ENCODE data around the gene RBMS3. TPM values are rescaled to one million over a fixed set of nuclear protein-coding genes. Genes with fewer than 3 reads are reported as not detected.

The RBMS3 gene
- total and polyA plus RNA-seq, 4 donors = 4.8 to 117 (median 29.4) TPM

GRCh38 chr3:29494305-29495036, 213.6 kb downstream of the RBMS3 start:
- ATAC-seq (ENCODE audit: insufficient read depth, low FRiP score) (no peak), DNase-seq (peak in 2 of 3 donors; percentile 43 to 56)
- peaks cover 0 to 6% (median 0%) of the 10 kb centered on the region in 5 donors for H3K4me1 ChIP-seq (ENCODE audit: control insufficient read depth in 5 of 5, insufficient read depth in 5 of 5, low read length in 5 of 5)
- H3K9me3 ChIP-seq (ENCODE audit: control insufficient read depth in 4 of 4, insufficient read depth in 3 of 4, low read length in 3 of 4) = no peaks in the 10 kb centered on the region
- TF ChIP-seq CTCF (IDR thresholded peaks at IDR 0.05; ENCODE audit: control extremely low read depth, extremely low read depth) = no peak
- H3K9ac ChIP-seq (ENCODE audit: insufficient read depth in 1 of 2, low read length in 2 of 2) = no peak overlapping the region
- peaks cover 0 to 8% (median 0%) of the 10 kb centered on the region in 4 donors for H3K36me3 ChIP-seq (ENCODE audit: control insufficient read depth in 4 of 4, insufficient read depth in 4 of 4, low read length in 4 of 4)
- H3K27me3 ChIP-seq (ENCODE audit: control insufficient read depth in 3 of 3, insufficient read depth in 3 of 3, low read length in 2 of 3) = no peaks in the 10 kb centered on the region
- no peak overlapping the region for H3K27ac ChIP-seq (ENCODE audit: low read depth in 1 of 2, low read length in 1 of 2)
- H3K4me3 ChIP-seq = no peak overlapping the region
- WGBS, 2 donors = 76 to 83% methylated on average over 6 of the region's 6 CpGs

- H3K27ac ChIP-seq (ENCODE audit: low read depth in 1 of 2, low read length in 1 of 2) = no peak overlapping the region
- peaks cover 0 to 6% (median 0%) of the 10 kb centered on the region in 5 donors for H3K4me1 ChIP-seq (ENCODE audit: control insufficient read depth in 5 of 5, insufficient read depth in 5 of 5, low read length in 5 of 5)
- 79 to 85% methylated on average over 5 of the region's 5 CpGs for WGBS, 2 donors
- H3K27me3 ChIP-seq (ENCODE audit: control insufficient read depth in 3 of 3, insufficient read depth in 3 of 3, low read length in 2 of 3) = no peaks in the 10 kb centered on the region
- no peak overlapping the region for H3K9ac ChIP-seq (ENCODE audit: insufficient read depth in 1 of 2, low read length in 2 of 2)
- DNase-seq (no peak), ATAC-seq (ENCODE audit: insufficient read depth, low FRiP score) (no peak)
- no peak overlapping the region for H3K4me3 ChIP-seq
- no peaks in the 10 kb centered on the region for H3K36me3 ChIP-seq (ENCODE audit: control insufficient read depth in 4 of 4, insufficient read depth in 4 of 4, low read length in 4 of 4)
- TF ChIP-seq CTCF (IDR thresholded peaks at IDR 0.05; ENCODE audit: control extremely low read depth, extremely low read depth) = no peak
- H3K9me3 ChIP-seq (ENCODE audit: control insufficient read depth in 4 of 4, insufficient read depth in 3 of 4, low read length in 3 of 4) = no peaks in the 10 kb centered on the region
Observed at GRCh38 chr3:29497282-29497681, 216.4 kb downstream of the RBMS3 start.

GRCh38 chr3:29502771-29503170, 221.9 kb downstream of the RBMS3 start:
- no peak for DNase-seq
- no peak overlapping the region for H3K27ac ChIP-seq (ENCODE audit: low read depth in 1 of 2, low read length in 1 of 2)
- no peaks in the 10 kb centered on the region for H3K27me3 ChIP-seq (ENCODE audit: control insufficient read depth in 3 of 3, insufficient read depth in 3 of 3, low read length in 2 of 3)
- H3K36me3 ChIP-seq (ENCODE audit: control insufficient read depth in 4 of 4, insufficient read depth in 4 of 4, low read length in 4 of 4) = no peaks in the 10 kb centered on the region
- H3K9me3 ChIP-seq (ENCODE audit: control insufficient read depth in 4 of 4, insufficient read depth in 3 of 4, low read length in 3 of 4) = peaks cover 0 to 4% (median 0%) of the 10 kb centered on the region in 4 donors
- WGBS, 2 donors = 70 to 78% methylated on average over 2 of the region's 2 CpGs
- peaks cover 0 to 7% (median 0%) of the 10 kb centered on the region in 5 donors for H3K4me1 ChIP-seq (ENCODE audit: control insufficient read depth in 5 of 5, insufficient read depth in 5 of 5, low read length in 5 of 5)
- H3K9ac ChIP-seq (ENCODE audit: insufficient read depth in 1 of 2, low read length in 2 of 2) = no peak overlapping the region
- ATAC-seq (ENCODE audit: insufficient read depth, low FRiP score) = no peak
- TF ChIP-seq CTCF (IDR thresholded peaks at IDR 0.05; ENCODE audit: control extremely low read depth, extremely low read depth) = no peak
- no peak overlapping the region for H3K4me3 ChIP-seq

Data from lung (tissue), 12 donors.